GM23248 (cell line): ENCODE results near the gene NEK4.

Source experiments
- EZH2 ChIP-seq: fragments of 200-600 bp; sonication (generic); IDR thresholded peaks from 2 replicates; pipeline ENCODE4 v1.6.1; 2018; ENCODE audit warnings: antibody characterized with exemption, mild to moderate bottlenecking; ENCODE audit not compliant: insufficient read depth, poor library complexity, severe bottlenecking
- EZH2phosphoT487 ChIP-seq: fragments of 200-600 bp; sonication (generic); IDR thresholded peaks from 2 replicates; pipeline ENCODE4 v1.6.1; 2018; ENCODE audit warnings: antibody characterized with exemption, moderate library complexity, mild to moderate bottlenecking, low read depth; ENCODE audit not compliant: insufficient read depth

DNA sequence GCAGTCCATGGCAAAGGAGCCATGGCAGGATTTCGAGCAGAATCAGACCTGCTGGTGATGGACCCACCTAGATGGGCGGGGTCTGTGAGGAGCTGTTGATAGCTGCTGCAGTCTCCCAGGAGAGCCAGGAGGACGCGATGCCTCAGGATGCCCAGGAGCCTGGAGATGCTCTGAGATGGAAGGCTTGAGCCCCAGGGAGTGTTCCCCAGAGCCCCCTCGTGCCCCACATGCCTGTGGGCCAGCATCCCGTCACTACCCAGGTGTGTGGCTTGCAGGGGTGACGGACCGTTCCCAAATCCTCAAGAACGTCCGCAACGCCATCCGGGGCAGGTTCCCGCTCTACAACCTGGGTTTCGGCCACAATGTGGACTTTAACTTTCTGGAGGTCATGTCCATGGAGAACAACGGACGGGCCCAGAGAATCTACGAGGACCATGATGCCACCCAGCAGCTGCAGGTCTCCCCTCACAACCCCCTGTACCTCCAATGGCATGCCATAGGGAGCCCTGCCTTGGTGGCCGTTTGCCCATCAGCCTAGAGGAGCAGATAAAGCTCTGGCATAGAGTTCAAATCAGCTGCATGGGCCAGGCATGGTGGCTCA lies 13.4 kb upstream of the NEK4 start:
- TF ChIP-seq EZH2 (no peak), EZH2phosphoT487 (no peak)
